CD4-positive, alpha-beta T cell treated with Interleukin-21 for 1 hour (primary cell): Measurements from ENCODE around the gene SFT2D2.

Experiments
- DNase-seq: peaks from one replicate; pipeline ENCODE4 v3.0.0-alpha.2; 2020

Gene SFT2D2

GRCh38 chr1:168223681-168224540, 1.9 kb upstream of the SFT2D2 start:
- no peak for DNase-seq

GRCh38 chr1:168224991-168225390, 813 bp upstream of the SFT2D2 start:
- no peak for DNase-seq

GRCh38 chr1:168227620-168228019, 1.8 kb downstream of the SFT2D2 start:
- DNase-seq: no peak

GRCh38 chr1:168229893-168230292, 4.1 kb downstream of the SFT2D2 start:
- DNase-seq: no peak

GRCh38 chr1:168230709-168231108, 4.9 kb downstream of the SFT2D2 start:
- no peak for DNase-seq

GRCh38 chr1:168234846-168235547, 9.2 kb downstream of the SFT2D2 start:
- peak; percentile 66 for DNase-seq

- no peak for DNase-seq
Observed at GRCh38 chr1:168235548-168235885, 9.7 kb downstream of the SFT2D2 start.

- no peak for DNase-seq
Observed at GRCh38 chr1:168235937-168236336, 10.1 kb downstream of the SFT2D2 start.

GRCh38 chr1:168236836-168237611, 11.2 kb downstream of the SFT2D2 start:
- no peak for DNase-seq

GRCh38 chr1:168243198-168243597, 17.4 kb downstream of the SFT2D2 start:
- DNase-seq: no peak

- peak; percentile 6 for DNase-seq
Observed at GRCh38 chr1:168243636-168244212, 17.9 kb downstream of the SFT2D2 start.

GRCh38 chr1:168245042-168245441, 19.2 kb downstream of the SFT2D2 start:
- DNase-seq: no peak

- DNase-seq: no peak
Observed at GRCh38 chr1:168246506-168246905, 20.7 kb downstream of the SFT2D2 start.

- DNase-seq: no peak
Observed at GRCh38 chr1:168252204-168252733, 26.5 kb downstream of the SFT2D2 start.

- no peak for DNase-seq
Observed at GRCh38 chr1:168256164-168256563, 30.4 kb downstream of the SFT2D2 start.

- DNase-seq: no peak
Observed at GRCh38 chr1:168257397-168257796, 31.6 kb downstream of the SFT2D2 start.

GRCh38 chr1:168259567-168259966, 33.8 kb downstream of the SFT2D2 start:
- DNase-seq: no peak

- DNase-seq: no peak
Observed at GRCh38 chr1:168260393-168260792, 34.6 kb downstream of the SFT2D2 start.

GRCh38 chr1:168261390-168261789, 35.6 kb downstream of the SFT2D2 start:
- DNase-seq: no peak

GRCh38 chr1:168263130-168263529, 37.3 kb downstream of the SFT2D2 start:
- DNase-seq: no peak

- DNase-seq: no peak
Observed at GRCh38 chr1:168264296-168264695, 38.5 kb downstream of the SFT2D2 start.

GRCh38 chr1:168265596-168265995, 39.8 kb downstream of the SFT2D2 start:
- no peak for DNase-seq

- no peak for DNase-seq
Observed at GRCh38 chr1:168266644-168267186, 40.9 kb downstream of the SFT2D2 start.
